ENCODE measurements around the gene GIGYF1. TPM values are rescaled to one million over a fixed set of nuclear protein-coding genes. Genes with fewer than 3 reads are reported as not detected.

GIGYF1 gene
- polyA plus RNA-seq, 1 donor from 2014 or later: 28.3 TPM

GRCh38 chr7:100655908-100656674, 38.0 kb downstream of the GIGYF1 start, which contains the start of gene ACTL6B:
TSS of gene ACTL6B (minus strand) at chr7:100656448. CDS start at chr7:100656354, 94 bp downstream.
- Histone ChIP-seq H2AFZ (ENCODE audit: low read depth, low read length) (peak within 1 kb of the TSS; percentile 77), H3K9ac (ENCODE audit: low read length) (peak within 1 kb of the TSS; percentile 79), H4K20me1 (ENCODE audit: insufficient read depth) (no peaks in the 10 kb centered on the region), H3K79me2 (replicated peaks; ENCODE audit: insufficient read depth, low read length) (no peaks in the 10 kb centered on the region), H3K4me2 (ENCODE audit: low read length) (peak within 1 kb of the TSS; percentile 65), H3K9me3 (ENCODE audit: low read length) (no peaks in the 10 kb centered on the region), H3F3A (ENCODE audit: insufficient read depth, low read length, poor library complexity, severe bottlenecking) (no peaks in the 10 kb centered on the region), H3K9me2 (ENCODE audit: insufficient read depth, low read length) (no peaks in the 10 kb centered on the region), H3K36me3 (ENCODE audit: insufficient read depth, low read length) (peaks cover 4% of the 10 kb centered on the region), H3K27ac (ENCODE audit: low read length) (peak within 1 kb of the TSS; percentile 68), H3K4me3 (ENCODE audit: low read length) (peak within 1 kb of the TSS; percentile 97), H3K27me3 (ENCODE audit: insufficient read depth, low read depth, low read length) (no peaks in the 10 kb centered on the region)
- TF ChIP-seq EZH2 (IDR thresholded peaks at IDR 0.05; ENCODE audit: borderline replicate concordance, insufficient read depth, low read length, poor library complexity, severe bottlenecking) (no peak), MXI1 (conservative IDR thresholded peaks at IDR 0.05; ENCODE audit: poor library complexity, severe bottlenecking) (peak; percentile 54), SMC3 (conservative IDR thresholded peaks at IDR 0.05; ENCODE audit: poor library complexity) (peak; percentile 29), TAF1 (IDR thresholded peaks at IDR 0.05; ENCODE audit: low read depth) (no peak), RAD21 (conservative IDR thresholded peaks at IDR 0.05) (no peak), CTCF (IDR thresholded peaks at IDR 0.05; ENCODE audit: poor library complexity, severe bottlenecking) (no peak), EP300 (conservative IDR thresholded peaks at IDR 0.05; ENCODE audit: poor library complexity, severe bottlenecking) (peak; percentile 16), REST (IDR thresholded peaks at IDR 0.05; ENCODE audit: borderline replicate concordance) (peak; percentile 94), POLR2AphosphoS5 (IDR thresholded peaks at IDR 0.05) (peak; percentile 82)

- Histone ChIP-seq H3K36me3 (ENCODE audit: insufficient read depth, low read length) (peaks cover 4% of the 10 kb centered on the region), H3F3A (ENCODE audit: insufficient read depth, low read length, poor library complexity, severe bottlenecking) (no peaks in the 10 kb centered on the region), H3K9me2 (ENCODE audit: insufficient read depth, low read length) (no peaks in the 10 kb centered on the region), H3K27me3 (ENCODE audit: insufficient read depth, low read depth, low read length) (no peaks in the 10 kb centered on the region), H4K20me1 (ENCODE audit: insufficient read depth) (no peaks in the 10 kb centered on the region), H3K4me2 (ENCODE audit: low read length) (peak overlapping the region; percentile 65), H3K9me3 (ENCODE audit: low read length) (no peaks in the 10 kb centered on the region), H3K79me2 (replicated peaks; ENCODE audit: insufficient read depth, low read length) (no peaks in the 10 kb centered on the region), H2AFZ (ENCODE audit: low read depth, low read length) (peak overlapping the region; percentile 77), H3K27ac (ENCODE audit: low read length) (no peak overlapping the region), H3K9ac (ENCODE audit: low read length) (peak overlapping the region; percentile 79), H3K4me3 (ENCODE audit: low read length) (peak overlapping the region; percentile 97)
- TF ChIP-seq RAD21 (conservative IDR thresholded peaks at IDR 0.05) (no peak), MXI1 (conservative IDR thresholded peaks at IDR 0.05; ENCODE audit: poor library complexity, severe bottlenecking) (no peak), EP300 (conservative IDR thresholded peaks at IDR 0.05; ENCODE audit: poor library complexity, severe bottlenecking) (no peak), EZH2 (IDR thresholded peaks at IDR 0.05; ENCODE audit: borderline replicate concordance, insufficient read depth, low read length, poor library complexity, severe bottlenecking) (no peak), SMC3 (conservative IDR thresholded peaks at IDR 0.05; ENCODE audit: poor library complexity) (no peak), TAF1 (IDR thresholded peaks at IDR 0.05; ENCODE audit: low read depth) (no peak), POLR2AphosphoS5 (IDR thresholded peaks at IDR 0.05) (no peak), REST (IDR thresholded peaks at IDR 0.05; ENCODE audit: borderline replicate concordance) (no peak), CTCF (IDR thresholded peaks at IDR 0.05; ENCODE audit: poor library complexity, severe bottlenecking) (no peak)
Measured at GRCh38 chr7:100654908-100655831, 38.9 kb downstream of the GIGYF1 start.
